PC-9 (cell line): ENCODE measurements around the gene BAIAP2L1. TPM values are rescaled to one million over a fixed set of nuclear protein-coding genes. Genes with fewer than 3 reads are reported as not detected.

Experiments used
- BruUV-seq: library from RNA; stranded (reverse); fragments of 400-500 nt; replicated peaks from 2 replicates; lab custom pipeline; 2021; lab: Mats Ljungman, UMichigan
- CTCF ChIA-PET: fragments of 300-600 bp; sonication (Branson Sonifier 250); formaldehyde crosslinking; loops from one replicate; lab custom pipeline; 2022; ENCODE audit warnings: antibody characterized with exemption; lab: Charles Lee
- POLR2A ChIA-PET: fragments of 300-600 bp; sonication (Branson Sonifier 250); formaldehyde crosslinking; loops from one replicate; lab custom pipeline; 2022; ENCODE audit warnings: antibody characterized with exemption; ENCODE audit not compliant: unreplicated experiment; lab: Charles Lee
- DNase-seq, 2 experiments: peaks; one replicate each; pipeline versions ENCODE4 v3.0.0 to v3.0.0-alpha.2; 2015 to 2022; ENCODE audit warnings: mixed read lengths in 1 of 2
- H2AFZ ChIP-seq: fragments of 200-600 bp; sonication (generic); 2 replicates; pipeline ENCODE4 v1.8.1; 2017; ENCODE audit warnings: antibody characterized with exemption
- H3F3A ChIP-seq: fragments of 200-600 bp; sonication (generic); 2 replicates; pipeline ENCODE4 v1.8.1; 2017; ENCODE audit warnings: antibody characterized with exemption, mild to moderate bottlenecking, low read depth; ENCODE audit not compliant: insufficient read depth
- H3K27ac ChIP-seq: fragments of 200-600 bp; sonication (generic); 2 replicates; pipeline ENCODE4 v1.6.1; 2016; ENCODE audit warnings: mixed run types
- H3K27me3 ChIP-seq: fragments of 200-600 bp; sonication (generic); 2 replicates; pipeline ENCODE4 v1.6.1; 2016; ENCODE audit warnings: low read depth, mixed run types; ENCODE audit not compliant: insufficient read depth
- H3K36me3 ChIP-seq: fragments of 200-600 bp; sonication (generic); 2 replicates; pipeline ENCODE4 v1.6.1; 2016; ENCODE audit warnings: low read depth, mixed run types
- H3K4me1 ChIP-seq: fragments of 200-600 bp; sonication (generic); replicated peaks from 2 replicates; pipeline ENCODE4 v1.6.1; 2016; ENCODE audit warnings: mixed run types; ENCODE audit not compliant: insufficient read depth
- H3K4me2 ChIP-seq: fragments of 200-600 bp; sonication (generic); 2 replicates; pipeline ENCODE4 v1.6.1; 2017; ENCODE audit warnings: mixed run types
- H3K4me3 ChIP-seq: fragments of 200-600 bp; sonication (generic); 2 replicates; pipeline ENCODE4 v1.6.1; 2016; ENCODE audit warnings: mixed run types
- H3K79me2 ChIP-seq: fragments of 200-600 bp; sonication (generic); 2 replicates; pipeline ENCODE4 v1.6.1; 2017; ENCODE audit warnings: low read depth, mixed run types
- H3K9me2 ChIP-seq: fragments of 200-600 bp; sonication (generic); 2 replicates; pipeline ENCODE4 v1.8.1; 2017; ENCODE audit warnings: mild to moderate bottlenecking; ENCODE audit not compliant: insufficient read depth
- H3K9me3 ChIP-seq: fragments of 200-600 bp; sonication (generic); 2 replicates; pipeline ENCODE4 v1.8.1; 2016; ENCODE audit warnings: low read depth; ENCODE audit not compliant: insufficient read depth
- H4K20me1 ChIP-seq: fragments of 200-600 bp; sonication (generic); 2 replicates; pipeline ENCODE4 v1.8.1; 2017; ENCODE audit not compliant: insufficient read depth
- EZH2 ChIP-seq: fragments of 200-600 bp; sonication (generic); IDR thresholded peaks from 2 replicates; pipeline ENCODE4 v1.8.0; 2017; ENCODE audit warnings: antibody characterized with exemption, low read depth
- intact Hi-C: fragments of 100-400 bp; cut with micrococcal nuclease; formaldehyde crosslinking; loops from one replicate; pipeline ENCODE4 v1.10.0; 2022; ENCODE audit not compliant: unreplicated experiment
- total RNA-seq: library from RNA; stranded (reverse); gene quantifications from 2 replicates; pipeline ENCODE4 v1.2.3, GENCODE V29; 2021
- TF ChIP-seq, protein P1 (sequence below): fragments of 200-600 bp; sonication (generic); conservative IDR thresholded peaks from 2 replicates; pipeline ENCODE4 v1.6.1; 2017; ENCODE audit warnings: mixed run types, antibody characterized with exemption, mild to moderate bottlenecking, moderate library complexity

BAIAP2L1 gene
- total RNA-seq, 1 experiment from 2014 or later = 89.4 TPM

- ChIA-PET CTCF (no interaction called here), POLR2A (no interaction called here)
- BruUV-seq = no TSS peak
- intact Hi-C loops = no loop called here
- DNase-seq = no peak
- peaks cover 8% of the 10 kb centered on the region; the same call in 1 of the 2 replicates for H3F3A ChIP-seq
- TF ChIP-seq EZH2 = no peak
- TF ChIP-seq, protein P1, sequence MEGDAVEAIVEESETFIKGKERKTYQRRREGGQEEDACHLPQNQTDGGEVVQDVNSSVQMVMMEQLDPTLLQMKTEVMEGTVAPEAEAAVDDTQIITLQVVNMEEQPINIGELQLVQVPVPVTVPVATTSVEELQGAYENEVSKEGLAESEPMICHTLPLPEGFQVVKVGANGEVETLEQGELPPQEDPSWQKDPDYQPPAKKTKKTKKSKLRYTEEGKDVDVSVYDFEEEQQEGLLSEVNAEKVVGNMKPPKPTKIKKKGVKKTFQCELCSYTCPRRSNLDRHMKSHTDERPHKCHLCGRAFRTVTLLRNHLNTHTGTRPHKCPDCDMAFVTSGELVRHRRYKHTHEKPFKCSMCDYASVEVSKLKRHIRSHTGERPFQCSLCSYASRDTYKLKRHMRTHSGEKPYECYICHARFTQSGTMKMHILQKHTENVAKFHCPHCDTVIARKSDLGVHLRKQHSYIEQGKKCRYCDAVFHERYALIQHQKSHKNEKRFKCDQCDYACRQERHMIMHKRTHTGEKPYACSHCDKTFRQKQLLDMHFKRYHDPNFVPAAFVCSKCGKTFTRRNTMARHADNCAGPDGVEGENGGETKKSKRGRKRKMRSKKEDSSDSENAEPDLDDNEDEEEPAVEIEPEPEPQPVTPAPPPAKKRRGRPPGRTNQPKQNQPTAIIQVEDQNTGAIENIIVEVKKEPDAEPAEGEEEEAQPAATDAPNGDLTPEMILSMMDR = no peak
- no peak overlapping the region for H2AFZ ChIP-seq
- no peak overlapping the region for H3K27ac ChIP-seq
- no peak overlapping the region for H3K4me3 ChIP-seq
- peaks cover 6% of the 10 kb centered on the region; the same call in 1 of the 2 replicates for H3K36me3 ChIP-seq
- H3K4me1 ChIP-seq = no peaks in the 10 kb centered on the region
- no peaks in the 10 kb centered on the region for H3K9me3 ChIP-seq
- H3K27me3 ChIP-seq = no peaks in the 10 kb centered on the region
- no peak overlapping the region for H3K4me2 ChIP-seq
- H3K79me2 ChIP-seq = peaks cover 90% of the 10 kb centered on the region
- H4K20me1 ChIP-seq = peaks cover 50% of the 10 kb centered on the region
- H3K9me2 ChIP-seq = no peaks in the 10 kb centered on the region
Measured at GRCh38 chr7:98324782-98325181, 76.1 kb downstream of the BAIAP2L1 start.

DNA sequence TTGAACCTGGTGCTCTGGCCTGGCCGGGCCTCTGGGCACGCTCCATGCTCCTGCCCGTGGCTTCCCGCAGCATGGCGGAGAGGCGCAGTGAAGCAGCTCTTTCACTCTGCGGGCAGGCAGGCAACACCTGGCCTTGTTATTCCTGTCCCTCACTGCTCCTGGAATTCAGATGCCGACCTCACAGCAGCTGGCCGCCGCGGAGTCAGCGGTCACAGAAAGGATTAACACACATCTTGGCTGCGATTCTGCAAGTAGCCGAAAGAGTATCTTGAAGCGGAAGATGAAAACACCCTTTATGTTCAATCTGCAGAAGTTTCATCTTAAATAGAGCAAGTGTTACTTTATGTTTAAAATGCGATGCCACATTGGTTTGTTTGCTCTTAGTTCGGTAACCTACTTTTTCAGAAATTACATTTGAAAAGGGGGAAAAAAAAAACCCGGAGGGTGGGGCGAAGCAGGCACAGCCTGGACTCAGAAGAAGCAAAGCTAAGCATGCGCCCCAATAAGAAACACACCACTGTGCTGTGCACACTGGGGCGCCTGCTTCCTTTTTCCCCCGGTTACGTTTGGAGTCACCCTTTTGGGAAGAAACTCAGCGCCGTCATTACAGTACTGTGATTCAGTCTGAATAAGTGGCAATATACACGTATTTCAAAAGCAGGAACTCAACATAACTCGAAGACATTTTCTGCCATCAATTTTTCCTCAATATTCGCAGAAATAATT, 77.1 kb downstream of the BAIAP2L1 start:
- Histone ChIP-seq H2AFZ (no peak overlapping the region), H3F3A (peaks cover 8% of the 10 kb centered on the region; the same call in 1 of the 2 replicates), H3K9me3 (no peaks in the 10 kb centered on the region), H3K27me3 (no peaks in the 10 kb centered on the region), H3K27ac (no peak overlapping the region), H3K4me2 (no peak overlapping the region), H3K4me3 (no peak overlapping the region), H3K36me3 (peaks cover 2% of the 10 kb centered on the region; the same call in 1 of the 2 replicates), H3K79me2 (peaks cover 80% of the 10 kb centered on the region), H4K20me1 (peaks cover 42% of the 10 kb centered on the region), H3K4me1 (no peaks in the 10 kb centered on the region), H3K9me2 (no peaks in the 10 kb centered on the region)
- no peak for DNase-seq
- ChIA-PET POLR2A (no interaction called here), CTCF (no interaction called here)
- intact Hi-C loops = no loop called here
- TF ChIP-seq EZH2 = no peak
- TF ChIP-seq, protein P1 = no peak
- no TSS peak for BruUV-seq

DNA sequence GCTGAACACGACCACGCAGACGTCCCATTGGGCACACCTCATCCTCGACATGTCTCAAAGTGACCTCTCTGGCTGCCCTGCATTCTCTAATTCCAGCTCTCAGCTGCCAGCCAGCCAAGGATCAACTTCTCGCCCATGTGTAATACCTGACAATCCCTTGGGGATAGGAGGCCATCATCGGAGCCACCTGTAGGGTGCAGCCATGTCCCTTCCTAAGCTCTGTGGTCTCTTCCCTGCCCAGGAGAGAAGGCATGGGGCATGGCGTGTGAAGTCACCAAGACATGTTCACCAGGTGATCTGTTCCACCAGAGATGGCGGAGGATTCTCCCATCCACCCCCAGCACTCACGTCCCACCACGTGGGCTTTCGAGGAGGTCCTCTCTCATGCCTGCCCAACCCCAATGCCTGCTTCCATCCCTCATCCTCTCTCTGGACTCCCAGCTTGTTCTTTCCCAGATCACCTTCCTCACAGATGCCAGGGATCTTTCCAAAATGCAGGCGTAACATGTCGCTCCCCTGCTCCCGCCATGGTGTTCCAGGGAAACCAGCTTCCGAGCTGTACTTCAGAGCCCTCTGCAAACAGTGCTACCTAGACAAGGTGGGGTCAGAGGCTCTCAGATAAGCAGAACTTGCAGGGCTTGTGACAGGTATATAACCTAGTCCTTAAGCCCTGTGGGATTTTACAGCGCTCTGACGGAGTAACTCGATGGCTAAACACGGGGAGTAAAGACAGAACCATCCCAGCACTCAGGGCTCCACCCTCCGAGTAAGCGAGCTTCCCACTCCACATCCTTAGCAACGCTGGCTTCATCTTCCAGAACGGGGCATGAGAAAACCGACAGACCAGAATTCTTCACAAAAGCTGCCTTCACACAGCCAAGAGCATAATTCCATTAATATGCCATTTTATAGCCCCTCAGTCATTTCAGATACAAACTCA, 78.3 kb downstream of the BAIAP2L1 start:
- no peak overlapping the region for H3K27ac ChIP-seq
- peaks cover 41% of the 10 kb centered on the region for H4K20me1 ChIP-seq
- ChIA-PET POLR2A (interaction anchor here (0.6 kb wide), 1 partner anchor 38 kb away, joined by 10 read pairs; no protein-coding TSS in a partner anchor), CTCF (no interaction called here)
- TF ChIP-seq EZH2 = no peak
- TF ChIP-seq, protein P1 = 0 out of 2 replicates have a peak, but pooled peaks have one; percentile 13
- DNase-seq = no peak
- H3K79me2 ChIP-seq = peaks cover 72% of the 10 kb centered on the region
- H3K27me3 ChIP-seq = no peaks in the 10 kb centered on the region
- H3K36me3 ChIP-seq = no peaks in the 10 kb centered on the region; the same call in 1 of the 2 replicates
- no TSS peak for BruUV-seq
- H3K4me3 ChIP-seq = no peak overlapping the region
- no peaks in the 10 kb centered on the region for H3K9me3 ChIP-seq
- no peak overlapping the region for H2AFZ ChIP-seq
- intact Hi-C loops = no loop called here
- H3F3A ChIP-seq = no peaks in the 10 kb centered on the region; the same call in 1 of the 2 replicates
- no peaks in the 10 kb centered on the region for H3K4me1 ChIP-seq
- no peaks in the 10 kb centered on the region for H3K9me2 ChIP-seq
- no peak overlapping the region for H3K4me2 ChIP-seq
